ENCODE data around the gene QPRT.

- TF ChIP-seq POLR2A (IDR thresholded peaks at IDR 0.05; ENCODE audit: low read depth, low read length) (no peak), POLR2AphosphoS5 (IDR thresholded peaks at IDR 0.05; ENCODE audit: low read depth, low read length) (no peak)
These were observed 5.7 kb downstream of the QPRT start for GRCh38 chr16:29684679-29685078.
